IMR-90 (cell line): ENCODE data around the gene CARD19. TPM values are rescaled to one million over a fixed set of nuclear protein-coding genes. Genes with fewer than 3 reads are reported as not detected.

ENCODE experiments used
- ATAC-seq: fragments of 200-7000 bp; cut with Tn5 transposase; 2 replicates; pipeline ENCODE4 v1.9.1; 2020; ENCODE audit warnings: low read depth, mild to moderate bottlenecking, moderate library complexity
- BruUV-seq: library from RNA; stranded (reverse); fragments of 400-500 nt; replicated peaks from 2 replicates; lab custom pipeline; 2021; lab: Mats Ljungman, UMichigan
- CTCF ChIA-PET: fragments of 300-600 bp; formaldehyde crosslinking; extraction: SDS; loops from one replicate; lab custom pipeline; 2021; ENCODE audit warnings: antibody characterized with exemption; lab: Yijun Ruan, JAX
- POLR2A ChIA-PET: fragments of 300-600 bp; sonication (Branson Sonifier 250); formaldehyde crosslinking; loops from one replicate; lab custom pipeline; 2022; ENCODE audit warnings: antibody characterized with exemption; ENCODE audit not compliant: unreplicated experiment; lab: Charles Lee
- DNase-seq: peaks from one replicate; pipeline ENCODE4 v3.0.0; 2013
- H2AFZ ChIP-seq: replicated peaks from 2 replicates; pipeline ENCODE3; 2013; ENCODE audit warnings: low read length, mild to moderate bottlenecking; ENCODE audit not compliant: poor library complexity
- H2AK5ac ChIP-seq: 2 replicates; pipeline ENCODE4 v1.6.1; 2013; ENCODE audit warnings: low read depth, low read length, inconsistent platforms
- H2AK9ac ChIP-seq: replicated peaks from 2 replicates; pipeline ENCODE3; 2013; ENCODE audit warnings: mild to moderate bottlenecking, low read depth, low read length, moderate library complexity; ENCODE audit not compliant: poor library complexity
- H2BK120ac ChIP-seq: 2 replicates; pipeline ENCODE4 v1.6.1; 2013; ENCODE audit warnings: low read depth, low read length, inconsistent platforms
- H2BK15ac ChIP-seq: 3 replicates; pipeline ENCODE4 v1.6.1; 2013; ENCODE audit warnings: low read depth, low read length, inconsistent platforms
- H2BK20ac ChIP-seq: 2 replicates; pipeline ENCODE4 v1.6.1; 2013; ENCODE audit warnings: low read depth, mild to moderate bottlenecking, inconsistent platforms, low read length, moderate library complexity
- H2BK5ac ChIP-seq: 2 replicates; pipeline ENCODE4 v1.6.1; 2013; ENCODE audit warnings: mild to moderate bottlenecking, low read depth, low read length, inconsistent platforms; ENCODE audit not compliant: poor library complexity, severe bottlenecking
- H3K14ac ChIP-seq: replicated peaks from 2 replicates; pipeline ENCODE4 v1.6.1; 2013; ENCODE audit warnings: low read depth, low read length, inconsistent platforms
- H3K18ac ChIP-seq: 2 replicates; pipeline ENCODE4 v1.6.1; 2013; ENCODE audit warnings: low read depth, low read length, control low read depth
- H3K23ac ChIP-seq: 2 replicates; pipeline ENCODE4 v1.6.1; 2013; ENCODE audit warnings: low read depth, low read length, inconsistent platforms
- H3K27ac ChIP-seq: 2 replicates; pipeline ENCODE4 v1.5.1; 2013; ENCODE audit warnings: mild to moderate bottlenecking, control low read depth, low read length; ENCODE audit not compliant: insufficient read depth
- H3K27me3 ChIP-seq: 2 replicates; pipeline ENCODE4 v1.6.1; 2013; ENCODE audit warnings: low read length; ENCODE audit not compliant: control insufficient read depth, insufficient read depth
- H3K36me3 ChIP-seq: 2 replicates; pipeline ENCODE4 v1.6.1; 2013; ENCODE audit warnings: low read length, mixed read lengths; ENCODE audit not compliant: control insufficient read depth, insufficient read depth
- H3K4ac ChIP-seq: 2 replicates; pipeline ENCODE4 v1.6.1; 2013; ENCODE audit warnings: low read depth, low read length, inconsistent platforms
- H3K4me1 ChIP-seq: 2 replicates; pipeline ENCODE4 v1.6.1; 2013; ENCODE audit warnings: low read length, mixed read lengths; ENCODE audit not compliant: control insufficient read depth, insufficient read depth
- H3K4me2 ChIP-seq: 2 replicates; pipeline ENCODE4 v1.6.1; 2013; ENCODE audit warnings: low read depth, mild to moderate bottlenecking, control low read depth, low read length, moderate library complexity
- H3K4me3 ChIP-seq: 2 replicates; pipeline ENCODE4 v1.5.1; 2013; ENCODE audit warnings: low read depth, mild to moderate bottlenecking, control low read depth, low read length, moderate library complexity; ENCODE audit not compliant: insufficient read depth
- H3K56ac ChIP-seq: 2 replicates; pipeline ENCODE4 v1.6.1; 2013; ENCODE audit warnings: low read length, inconsistent platforms; ENCODE audit not compliant: insufficient read depth; ENCODE audit errors: extremely low read depth
- H3K79me1 ChIP-seq, 2 experiments: 2 replicates each; pipeline ENCODE4 v1.6.1; 2013; ENCODE audit warnings: low read length in 2 of 2, inconsistent platforms in 1 of 2, low read depth in 1 of 2
- H3K9ac ChIP-seq: 2 replicates; pipeline ENCODE4 v1.6.1; 2013; ENCODE audit warnings: low read depth, low read length, control low read depth
- H3K9me1 ChIP-seq: 2 replicates; pipeline ENCODE4 v1.6.1; 2013; ENCODE audit warnings: low read length, inconsistent platforms; ENCODE audit not compliant: insufficient read depth
- H3K9me3 ChIP-seq: 2 replicates; pipeline ENCODE4 v1.6.1; 2013; ENCODE audit warnings: low read length; ENCODE audit not compliant: control insufficient read depth, insufficient read depth
- H4K20me1 ChIP-seq: 2 replicates; pipeline ENCODE4 v1.6.1; 2013; ENCODE audit warnings: low read length, inconsistent platforms; ENCODE audit not compliant: insufficient read depth
- H4K5ac ChIP-seq: 2 replicates; pipeline ENCODE4 v1.6.1; 2013; ENCODE audit warnings: mild to moderate bottlenecking, low read depth, low read length, control low read depth
- H4K8ac ChIP-seq, 2 experiments: 2 replicates each; pipeline ENCODE4 v1.6.1; 2013; ENCODE audit warnings: low read depth in 2 of 2, low read length in 2 of 2, control low read depth in 1 of 2, inconsistent platforms in 1 of 2
- H4K91ac ChIP-seq: 2 replicates; pipeline ENCODE4 v1.6.1; 2013; ENCODE audit warnings: low read depth, low read length, inconsistent platforms; ENCODE audit not compliant: insufficient read depth
- CHD1 ChIP-seq: IDR thresholded peaks from 2 replicates; pipeline ENCODE4 v1.6.1; 2012; ENCODE audit warnings: low read depth, low read length, improper control_type of control experiment
- CTCF ChIP-seq: conservative IDR thresholded peaks from 2 replicates; pipeline ENCODE4 v1.5.1; 2012; ENCODE audit warnings: mild to moderate bottlenecking, low read depth, low read length, improper control_type of control experiment
- MAFK ChIP-seq: IDR thresholded peaks from 2 replicates; pipeline ENCODE4 v1.6.1; 2012; ENCODE audit warnings: low read depth, low read length, improper control_type of control experiment
- MAZ ChIP-seq: IDR thresholded peaks from 2 replicates; pipeline ENCODE4 v1.6.1; 2012; ENCODE audit warnings: low read depth, mild to moderate bottlenecking, low read length, improper control_type of control experiment, moderate library complexity, borderline replicate concordance
- MXI1 ChIP-seq: IDR thresholded peaks from 2 replicates; pipeline ENCODE4 v1.6.1; 2012; ENCODE audit warnings: low read depth, mild to moderate bottlenecking, low read length, moderate library complexity, borderline replicate concordance
- NFE2L2 ChIP-seq: fragments of 150-350 bp; IDR thresholded peaks from 2 replicates; pipeline ENCODE4 v1.6.1; 2016; ENCODE audit warnings: low read depth, mild to moderate bottlenecking, low read length
- POLR2A ChIP-seq: IDR thresholded peaks from 2 replicates; pipeline ENCODE4 v1.6.1; 2012; ENCODE audit warnings: mild to moderate bottlenecking, low read depth, low read length
- RAD21 ChIP-seq: IDR thresholded peaks from 2 replicates; pipeline ENCODE4 v1.6.1; 2012; ENCODE audit warnings: low read length, improper control_type of control experiment
- RCOR1 ChIP-seq: IDR thresholded peaks from 2 replicates; pipeline ENCODE4 v1.6.1; 2012; ENCODE audit warnings: mild to moderate bottlenecking, low read length, improper control_type of control experiment; ENCODE audit not compliant: insufficient replicate concordance
- RFX5 ChIP-seq: IDR thresholded peaks from 2 replicates; pipeline ENCODE4 v1.8.0; 2012; ENCODE audit warnings: low read depth, mild to moderate bottlenecking, low read length, moderate library complexity
- SMC3 ChIP-seq: fragments of 150-350 bp; IDR thresholded peaks from 2 replicates; pipeline ENCODE4 v1.6.1; 2016; ENCODE audit warnings: low read depth, mild to moderate bottlenecking, antibody characterized with exemption, low read length, moderate library complexity
- WGBS, 2 experiments: methylation state at CpG; one replicate each; pipeline versions ENCODE4 v1.1.5 to v1.1.7; 2013; ENCODE audit warnings: missing lambda C conversion rate in 2 of 2; ENCODE audit not compliant: insufficient read length in 1 of 2; ENCODE audit errors: extremely low coverage in 2 of 2; 5-methylcytosine and 5-hydroxymethylcytosine counted together
- dilution Hi-C: fragments of 300-500 bp; cut with HindIII; formaldehyde crosslinking; loops from one replicate; pipeline ENCODE4 v1.14.3; 2018; ENCODE audit warnings: low sequenced_read_pairs; ENCODE audit not compliant: unreplicated experiment
- in situ Hi-C: fragments of 300-500 bp; cut with MboI; formaldehyde crosslinking; loops from 3 replicates; pipeline ENCODE4 v1.14.3; 2019; ENCODE audit warnings: low sequenced_read_pairs, inconsistent platforms, mixed read lengths
- intact Hi-C: fragments of 100-400 bp; cut with micrococcal nuclease; formaldehyde crosslinking; loops from 2 replicates; pipeline ENCODE4 v1.10.0; 2022
- polyA plus RNA-seq, 3 experiments: library from polyadenylated mRNA; depleted of rRNA; stranded (reverse); fragments of >200 nt; gene quantifications; 2 replicates each; pipeline ENCODE4 v1.2.3, GENCODE V29; 2012; ENCODE audit warnings: low replicate concordance in 1 of 3
- total RNA-seq: library from RNA; depleted of rRNA; stranded (reverse); fragments of >200 nt; gene quantifications from 2 replicates; pipeline ENCODE4 v1.2.3, GENCODE V29; 2012

The CARD19 gene
- total and polyA plus RNA-seq, 2 of the 4 experiments (the other 2 are of a cell fraction): 17.4 to 111 TPM

- in situ Hi-C loops: no loop called here
- Histone ChIP-seq H3K18ac (peak overlapping the region; percentile 55), H3K9me3 (no peaks in the 10 kb centered on the region), H3K4me2 (peak overlapping the region; percentile 84), H2AK5ac (peak overlapping the region; percentile 93), H3K4me3 (peak overlapping the region; percentile 82; the same call in 1 of the 2 replicates), H4K91ac (peak overlapping the region; percentile 88), H3K9me1 (peaks cover 10% of the 10 kb centered on the region; the same call in 1 of the 2 replicates), H3K9ac (peak overlapping the region; percentile 81), H3K27ac (peak overlapping the region; percentile 84), H3K23ac (peak overlapping the region; percentile 88), H3K4me1 (peaks cover 35% of the 10 kb centered on the region), H2BK20ac (peak overlapping the region; percentile 64), H4K5ac (peak overlapping the region; percentile 38), H2BK120ac (peak overlapping the region; percentile 74), H3K36me3 (no peaks in the 10 kb centered on the region), H4K20me1 (peaks cover 17% of the 10 kb centered on the region; the same call in 1 of the 2 replicates), H3K79me1 (peaks cover 24 to 55% of the 10 kb centered on the region in 2 experiments), H4K8ac (peak overlapping the region; percentile 36 to 62; a peak in 3 of 4 replicates), H2AK9ac (peak overlapping the region; percentile 97), H3K14ac (peak overlapping the region; percentile 53), H3K4ac (peak overlapping the region; percentile 90), H2BK5ac (peak overlapping the region; percentile 67), H2BK15ac (peak overlapping the region; percentile 79; the same call in 2 of the 3 replicates), H3K27me3 (no peaks in the 10 kb centered on the region), H2AFZ (peak overlapping the region; percentile 96), H3K56ac (peak overlapping the region; percentile 43; the same call in 1 of the 2 replicates)
- no CpG with 5 or more reads among the region's 12 CpGs for WGBS, 2 experiments
- ATAC-seq (peak; percentile 2; the same call in 1 of the 2 replicates), DNase-seq (no peak)
- CTCF ChIA-PET: interaction anchor here (0.7 kb wide), 1 partner anchor 314 kb away, joined by 3 read pairs; no protein-coding TSS in a partner anchor
- intact Hi-C loops: loop anchor here (10.0 kb wide), 1 partner anchor 322 kb away; the partner anchor contains the start of genes FAM120A and FAM120AOS
- POLR2A ChIA-PET: no interaction called here
- no TSS peak for BruUV-seq
- dilution Hi-C loops: no loop called here
- no peak for TF ChIP-seq CTCF
- no peak for TF ChIP-seq RCOR1
- TF ChIP-seq MAZ: no peak
- no peak for TF ChIP-seq MXI1
- no peak for TF ChIP-seq CHD1
- TF ChIP-seq SMC3: no peak
- TF ChIP-seq RAD21: no peak
- no peak for TF ChIP-seq MAFK
- TF ChIP-seq NFE2L2: no peak
- no peak for TF ChIP-seq POLR2A
- no peak for TF ChIP-seq RFX5
These were observed 36.4 kb downstream of the CARD19 start for GRCh38 chr9:93132287-93132927.
